Prostate gland (tissue), 2 donors: ENCODE data around the gene CSPG4.
"Not testable (repeated sequence)": the region's sequence is repeated elsewhere in the genome, so short reads cannot be mapped to it uniquely, and the experiment has no call there.

Experiments
- POLR2AphosphoS5 ChIP-seq: sonication (generic); formaldehyde crosslinking; IDR thresholded peaks from one replicate; pipeline ENCODE4 v1.6.1; 2017; ENCODE audit warnings: antibody characterized with exemption
- TF ChIP-seq, protein P1 (sequence below), 4 experiments: fragments of 200-600 bp in 2 of 4; fragments of 450-650 bp in 2 of 4; sonication (generic) in 2 of 4; IDR thresholded peaks; 1 replicate in 3 of 4; 2 replicates in 1 of 4; pipeline ENCODE4 v1.5.1; 2016 to 2019; ENCODE audit warnings: antibody characterized with exemption in 4 of 4, mild to moderate bottlenecking in 2 of 4, moderate library complexity in 2 of 4

DNA sequence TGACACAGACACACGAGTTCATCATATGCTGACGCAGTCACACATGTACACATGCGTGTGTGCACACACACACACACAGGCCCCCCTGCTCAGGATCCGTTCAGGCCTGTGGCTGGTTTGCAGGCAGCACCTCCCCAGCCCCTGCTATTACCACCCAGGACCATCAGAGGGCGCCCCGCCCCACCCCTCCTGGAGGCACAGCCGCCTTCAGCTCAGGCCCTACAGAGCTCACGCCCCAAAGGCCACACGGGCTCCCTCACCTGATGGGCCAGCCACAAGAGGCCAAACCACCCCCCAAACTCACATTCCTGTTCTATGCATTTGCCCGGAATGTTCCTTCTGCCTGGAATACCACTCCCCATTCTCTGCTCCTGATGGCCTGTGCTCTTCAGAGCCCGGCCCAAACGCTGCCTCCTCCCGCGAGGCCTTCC is 26.4 kb downstream of the CSPG4 start:
- TF ChIP-seq POLR2AphosphoS5: not testable (repeated sequence)
- TF ChIP-seq, protein P1, sequence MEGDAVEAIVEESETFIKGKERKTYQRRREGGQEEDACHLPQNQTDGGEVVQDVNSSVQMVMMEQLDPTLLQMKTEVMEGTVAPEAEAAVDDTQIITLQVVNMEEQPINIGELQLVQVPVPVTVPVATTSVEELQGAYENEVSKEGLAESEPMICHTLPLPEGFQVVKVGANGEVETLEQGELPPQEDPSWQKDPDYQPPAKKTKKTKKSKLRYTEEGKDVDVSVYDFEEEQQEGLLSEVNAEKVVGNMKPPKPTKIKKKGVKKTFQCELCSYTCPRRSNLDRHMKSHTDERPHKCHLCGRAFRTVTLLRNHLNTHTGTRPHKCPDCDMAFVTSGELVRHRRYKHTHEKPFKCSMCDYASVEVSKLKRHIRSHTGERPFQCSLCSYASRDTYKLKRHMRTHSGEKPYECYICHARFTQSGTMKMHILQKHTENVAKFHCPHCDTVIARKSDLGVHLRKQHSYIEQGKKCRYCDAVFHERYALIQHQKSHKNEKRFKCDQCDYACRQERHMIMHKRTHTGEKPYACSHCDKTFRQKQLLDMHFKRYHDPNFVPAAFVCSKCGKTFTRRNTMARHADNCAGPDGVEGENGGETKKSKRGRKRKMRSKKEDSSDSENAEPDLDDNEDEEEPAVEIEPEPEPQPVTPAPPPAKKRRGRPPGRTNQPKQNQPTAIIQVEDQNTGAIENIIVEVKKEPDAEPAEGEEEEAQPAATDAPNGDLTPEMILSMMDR (IDR thresholded peaks at IDR 0.05): peak; percentile 32 to 89 (median 70)
